Thyroid gland (tissue), 4 donors: ENCODE data around the gene SLC24A4. TPM values are rescaled to one million over a fixed set of nuclear protein-coding genes. Genes with fewer than 3 reads are reported as not detected.

ENCODE experiments used
- DNase-seq, 2 donors: peaks; one replicate each; pipeline ENCODE4 v3.0.0-alpha.2; 2019
- H3K27ac ChIP-seq, 3 donors: fragments of 200-600 bp; sonication (generic); 1 replicate in 2 of 3; 2 replicates in 1 of 3; pipeline ENCODE4 v1.5.1; 2016 to 2019; ENCODE audit warnings: mild to moderate bottlenecking in 1 of 3, moderate library complexity in 1 of 3
- H3K27me3 ChIP-seq: fragments of 200-600 bp; sonication (generic); one replicate; pipeline ENCODE4 v1.5.1; 2019
- H3K36me3 ChIP-seq, 2 donors: fragments of 200-600 bp; sonication (generic); one replicate each; pipeline ENCODE4 v1.5.1; 2016 to 2019
- H3K4me1 ChIP-seq, 2 donors: fragments of 200-600 bp; sonication (generic); one replicate each; pipeline ENCODE4 v1.5.1; 2017 to 2019
- H3K4me3 ChIP-seq, 3 donors: fragments of 200-600 bp; sonication (generic); replicated peaks in 1 of 3; 1 replicate in 2 of 3; 2 replicates in 1 of 3; pipeline ENCODE4 v1.5.1; 2016; ENCODE audit warnings: mild to moderate bottlenecking in 1 of 3
- H3K9me3 ChIP-seq: fragments of 200-600 bp; sonication (generic); one replicate; pipeline ENCODE4 v1.5.1; 2017
- CTCF ChIP-seq, 6 experiments: fragments of 200-600 bp in 3 of 6; fragments of 450-650 bp in 3 of 6; sonication (generic) in 3 of 6; IDR thresholded peaks; one replicate each; pipeline ENCODE4 v1.5.1; 2016 to 2019; ENCODE audit warnings: antibody characterized with exemption in 6 of 6, mild to moderate bottlenecking in 2 of 6, inconsistent platforms in 1 of 6, moderate library complexity in 1 of 6
- POLR2A ChIP-seq, 2 donors: fragments of 450-650 bp; IDR thresholded peaks; one replicate each; pipeline ENCODE4 v1.6.1; 2017; ENCODE audit warnings: antibody characterized with exemption in 2 of 2, mild to moderate bottlenecking in 2 of 2, moderate library complexity in 1 of 2
- WGBS, 2 donors: methylation state at CpG; one replicate each; pipeline ENCODE4 v1.1.5; 2017; 5-methylcytosine and 5-hydroxymethylcytosine counted together
- intact Hi-C: fragments of 100-400 bp; cut with DNase I; formaldehyde crosslinking; loops from one replicate; pipeline ENCODE4 v1.15.1; 2023
- total RNA-seq, 4 donors: library from RNA; depleted of rRNA; stranded (reverse); fragments of >200 nt; gene quantifications; one replicate each; pipeline ENCODE4 v1.2.3, GENCODE V29; 2016

SLC24A4 gene
- total RNA-seq, 4 donors from 2014 or later: 0.05 to 0.46 (median 0.19) TPM

- WGBS, 2 donors: 94 to 96% methylated on average over 2 of the region's 2 CpGs
- intact Hi-C loops: no loop called here
- H3K27ac ChIP-seq: no peak overlapping the region
- no peaks in the 10 kb centered on the region for H3K9me3 ChIP-seq
- no peak for DNase-seq
- no peaks in the 10 kb centered on the region for H3K36me3 ChIP-seq
- no peak for TF ChIP-seq CTCF (IDR thresholded peaks at IDR 0.05)
- no peak for TF ChIP-seq POLR2A (IDR thresholded peaks at IDR 0.05)
- H3K27me3 ChIP-seq: no peaks in the 10 kb centered on the region
- no peak overlapping the region for H3K4me3 ChIP-seq
- no peaks in the 10 kb centered on the region for H3K4me1 ChIP-seq
Observed at GRCh38 chr14:92469515-92469914, 146.6 kb downstream of the SLC24A4 start.

- H3K9me3 ChIP-seq: no peaks in the 10 kb centered on the region
- no peaks in the 10 kb centered on the region for H3K36me3 ChIP-seq
- intact Hi-C loops: no loop called here
- H3K27me3 ChIP-seq: no peaks in the 10 kb centered on the region
- DNase-seq: no peak
- no peak overlapping the region for H3K4me3 ChIP-seq
- 71 to 72% methylated on average over 3 of the region's 3 CpGs for WGBS, 2 donors
- no peak for TF ChIP-seq CTCF (IDR thresholded peaks at IDR 0.05)
- TF ChIP-seq POLR2A (IDR thresholded peaks at IDR 0.05): no peak
- no peak overlapping the region for H3K27ac ChIP-seq
- no peaks in the 10 kb centered on the region for H3K4me1 ChIP-seq
Observed at GRCh38 chr14:92470215-92470614, 147.2 kb downstream of the SLC24A4 start.

- DNase-seq: no peak
- 91 to 93% methylated on average over 1 of the region's 1 CpG for WGBS, 2 donors
- no peak overlapping the region for H3K4me3 ChIP-seq
- TF ChIP-seq POLR2A (IDR thresholded peaks at IDR 0.05) (no peak), CTCF (IDR thresholded peaks at IDR 0.05) (no peak)
- H3K27me3 ChIP-seq: no peaks in the 10 kb centered on the region
- H3K27ac ChIP-seq: no peak overlapping the region
- no peaks in the 10 kb centered on the region for H3K9me3 ChIP-seq
- no peaks in the 10 kb centered on the region for H3K36me3 ChIP-seq
- intact Hi-C loops: no loop called here
- H3K4me1 ChIP-seq: no peaks in the 10 kb centered on the region
Observed at GRCh38 chr14:92470811-92471210, 147.8 kb downstream of the SLC24A4 start.

- H3K36me3 ChIP-seq: no peaks in the 10 kb centered on the region
- TF ChIP-seq POLR2A (IDR thresholded peaks at IDR 0.05) (no peak), CTCF (IDR thresholded peaks at IDR 0.05) (no peak)
- intact Hi-C loops: no loop called here
- no peaks in the 10 kb centered on the region for H3K4me1 ChIP-seq
- H3K27me3 ChIP-seq: no peaks in the 10 kb centered on the region
- no peak overlapping the region for H3K4me3 ChIP-seq
- H3K27ac ChIP-seq: no peak overlapping the region
- DNase-seq: no peak
- no peaks in the 10 kb centered on the region for H3K9me3 ChIP-seq
Observed at GRCh38 chr14:92471919-92472318, 149.0 kb downstream of the SLC24A4 start.

GRCh38 chr14:92472860-92473259 lies 149.9 kb downstream of the SLC24A4 start:
- intact Hi-C loops: no loop called here
- H3K36me3 ChIP-seq: no peaks in the 10 kb centered on the region
- no peaks in the 10 kb centered on the region for H3K27me3 ChIP-seq
- H3K27ac ChIP-seq: peak overlapping the region in 1 of 3 donors; percentile 46
- no peak overlapping the region for H3K4me3 ChIP-seq
- no peak for DNase-seq
- TF ChIP-seq CTCF (IDR thresholded peaks at IDR 0.05) (no peak), POLR2A (IDR thresholded peaks at IDR 0.05) (no peak)
- no peaks in the 10 kb centered on the region for H3K9me3 ChIP-seq
- 97 to 100% methylated on average over 1 of the region's 1 CpG for WGBS, 2 donors
- H3K4me1 ChIP-seq: no peaks in the 10 kb centered on the region
